Measurements from ENCODE around the gene SMIM9.
"Not testable (repeated sequence)": the region's sequence is repeated elsewhere in the genome, so short reads cannot be mapped to it uniquely, and the experiment has no call there.

Gene SMIM9

DNA sequence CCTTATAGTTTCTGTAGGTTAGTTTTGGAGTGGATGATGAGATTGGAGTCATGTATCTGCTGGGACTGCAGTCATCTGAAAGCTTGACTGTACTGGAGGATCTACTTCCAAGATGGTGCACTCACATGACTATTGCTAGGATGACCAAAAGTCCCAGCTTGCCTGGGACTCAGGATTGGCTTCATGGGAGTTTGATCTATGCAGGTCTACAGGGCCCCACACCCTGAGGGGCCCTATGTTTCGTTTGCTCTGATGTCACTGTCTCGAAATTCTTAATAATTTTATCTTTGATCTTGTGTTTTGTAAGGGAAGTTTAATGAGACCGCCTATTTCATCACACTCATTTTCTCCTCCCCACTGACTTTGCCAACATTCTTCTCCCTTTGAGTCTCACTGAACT is at the start of gene SMIM9:
TSS of gene SMIM9 (minus strand) at position 101 of the 400 bp plus-strand sequence. CDS start 3,806 bp downstream, outside the sequence.
- Histone ChIP-seq H3K36me3 (ENCODE audit: insufficient read depth, low read length) (no peaks in the 10 kb centered on the region), H3K9me3 (ENCODE audit: insufficient read depth, low read depth, low read length) (no peaks in the 10 kb centered on the region), H3K9ac (ENCODE audit: low read depth, low read length, poor library complexity, severe bottlenecking) (no peak within 1 kb of the TSS), H3K4me1 (ENCODE audit: insufficient read depth, low read length, poor library complexity, severe bottlenecking) (no peaks in the 10 kb centered on the region), H3K9me2 (replicated peaks; ENCODE audit: low read depth, low read length) (no peaks in the 10 kb centered on the region), H3F3A (ENCODE audit: low read depth) (no peaks in the 10 kb centered on the region), H3K79me2 (ENCODE audit: insufficient read depth, low read length) (no peaks in the 10 kb centered on the region), H3K4me3 (ENCODE audit: low read length, poor library complexity, severe bottlenecking) (no peak within 1 kb of the TSS), H3K27me3 (ENCODE audit: insufficient read depth, low read length, poor library complexity, severe bottlenecking) (no peaks in the 10 kb centered on the region), H4K20me1 (ENCODE audit: insufficient read depth, low read length, poor library complexity, severe bottlenecking) (no peaks in the 10 kb centered on the region), H2AFZ (ENCODE audit: low read length) (no peak within 1 kb of the TSS), H3K4me2 (ENCODE audit: low read depth, low read length, poor library complexity, severe bottlenecking) (no peak within 1 kb of the TSS)
- no peak for TF ChIP-seq EZH2phosphoT487 (IDR thresholded peaks at IDR 0.05; ENCODE audit: borderline replicate concordance)
- TF ChIP-seq, protein P1, sequence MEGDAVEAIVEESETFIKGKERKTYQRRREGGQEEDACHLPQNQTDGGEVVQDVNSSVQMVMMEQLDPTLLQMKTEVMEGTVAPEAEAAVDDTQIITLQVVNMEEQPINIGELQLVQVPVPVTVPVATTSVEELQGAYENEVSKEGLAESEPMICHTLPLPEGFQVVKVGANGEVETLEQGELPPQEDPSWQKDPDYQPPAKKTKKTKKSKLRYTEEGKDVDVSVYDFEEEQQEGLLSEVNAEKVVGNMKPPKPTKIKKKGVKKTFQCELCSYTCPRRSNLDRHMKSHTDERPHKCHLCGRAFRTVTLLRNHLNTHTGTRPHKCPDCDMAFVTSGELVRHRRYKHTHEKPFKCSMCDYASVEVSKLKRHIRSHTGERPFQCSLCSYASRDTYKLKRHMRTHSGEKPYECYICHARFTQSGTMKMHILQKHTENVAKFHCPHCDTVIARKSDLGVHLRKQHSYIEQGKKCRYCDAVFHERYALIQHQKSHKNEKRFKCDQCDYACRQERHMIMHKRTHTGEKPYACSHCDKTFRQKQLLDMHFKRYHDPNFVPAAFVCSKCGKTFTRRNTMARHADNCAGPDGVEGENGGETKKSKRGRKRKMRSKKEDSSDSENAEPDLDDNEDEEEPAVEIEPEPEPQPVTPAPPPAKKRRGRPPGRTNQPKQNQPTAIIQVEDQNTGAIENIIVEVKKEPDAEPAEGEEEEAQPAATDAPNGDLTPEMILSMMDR (conservative IDR thresholded peaks at IDR 0.05; ENCODE audit: low read length) = no peak

DNA sequence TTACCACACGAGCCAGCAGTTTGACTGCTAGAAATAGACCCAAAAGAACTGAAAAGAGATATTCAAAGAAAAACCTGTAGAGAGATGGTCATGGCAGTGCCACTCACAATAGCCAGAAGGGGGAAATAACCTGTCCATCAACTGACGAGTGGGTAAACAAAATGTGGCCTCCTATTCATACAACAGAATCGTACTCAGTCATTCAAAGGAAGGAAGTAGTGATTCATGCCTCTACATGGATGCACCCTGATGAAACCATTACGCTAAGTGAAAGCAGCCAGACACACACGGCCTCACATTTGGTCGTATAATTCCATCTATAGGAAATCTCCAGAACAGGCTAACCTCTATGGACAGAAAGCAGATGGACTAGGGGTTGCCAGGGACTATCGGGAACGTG is 49.6 kb upstream of the SMIM9 start:
- not testable (repeated sequence) for H3K9ac ChIP-seq (ENCODE audit: low read depth, low read length, poor library complexity, severe bottlenecking); H3K9me3 ChIP-seq (ENCODE audit: insufficient read depth, low read depth, low read length); H3K4me3 ChIP-seq (ENCODE audit: low read length, poor library complexity, severe bottlenecking); H3K36me3 ChIP-seq (ENCODE audit: insufficient read depth, low read length); H3K4me1 ChIP-seq (ENCODE audit: insufficient read depth, low read length, poor library complexity, severe bottlenecking); H3K27me3 ChIP-seq (ENCODE audit: insufficient read depth, low read length, poor library complexity, severe bottlenecking); H3F3A ChIP-seq (ENCODE audit: low read depth); H3K4me2 ChIP-seq (ENCODE audit: low read depth, low read length, poor library complexity, severe bottlenecking); H2AFZ ChIP-seq (ENCODE audit: low read length); H4K20me1 ChIP-seq (ENCODE audit: insufficient read depth, low read length, poor library complexity, severe bottlenecking); H3K79me2 ChIP-seq (ENCODE audit: insufficient read depth, low read length); H3K9me2 ChIP-seq (replicated peaks; ENCODE audit: low read depth, low read length)

DNA sequence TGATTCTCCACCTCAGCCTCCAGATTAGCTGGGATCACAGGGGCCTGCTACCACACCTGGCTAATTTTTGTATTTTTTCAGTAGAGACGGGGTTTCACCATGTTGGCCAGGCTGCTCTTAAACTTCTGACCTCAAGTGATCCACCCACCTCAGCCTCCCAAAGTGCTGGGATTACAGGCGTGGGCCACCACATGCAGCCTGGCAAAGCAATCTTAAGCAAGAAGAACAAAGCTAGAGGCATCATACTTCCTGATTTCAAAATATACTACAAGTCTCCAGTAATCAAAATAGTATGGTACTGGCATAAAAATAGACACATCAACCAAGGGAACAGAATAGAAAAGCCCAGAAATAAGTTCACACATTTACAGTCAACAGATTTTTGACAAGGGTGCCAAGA is 38.9 kb upstream of the SMIM9 start:
- H3K9me3 ChIP-seq (ENCODE audit: insufficient read depth, low read depth, low read length) = no peaks in the 10 kb centered on the region
- H3K9ac ChIP-seq (ENCODE audit: low read depth, low read length, poor library complexity, severe bottlenecking) = no peak overlapping the region
- TF ChIP-seq, protein P1 (conservative IDR thresholded peaks at IDR 0.05; ENCODE audit: low read length) = no peak
- no peak for TF ChIP-seq EZH2phosphoT487 (IDR thresholded peaks at IDR 0.05; ENCODE audit: borderline replicate concordance)
- no peak overlapping the region for H3K4me3 ChIP-seq (ENCODE audit: low read length, poor library complexity, severe bottlenecking)
- H3K36me3 ChIP-seq (ENCODE audit: insufficient read depth, low read length) = no peaks in the 10 kb centered on the region
- no peak overlapping the region for H3K4me2 ChIP-seq (ENCODE audit: low read depth, low read length, poor library complexity, severe bottlenecking)
- H3K9me2 ChIP-seq (replicated peaks; ENCODE audit: low read depth, low read length) = no peaks in the 10 kb centered on the region
- no peak overlapping the region for H2AFZ ChIP-seq (ENCODE audit: low read length)
- no peaks in the 10 kb centered on the region for H3F3A ChIP-seq (ENCODE audit: low read depth)
- H3K79me2 ChIP-seq (ENCODE audit: insufficient read depth, low read length) = no peaks in the 10 kb centered on the region
- no peaks in the 10 kb centered on the region for H3K4me1 ChIP-seq (ENCODE audit: insufficient read depth, low read length, poor library complexity, severe bottlenecking)
- no peaks in the 10 kb centered on the region for H3K27me3 ChIP-seq (ENCODE audit: insufficient read depth, low read length, poor library complexity, severe bottlenecking)
- no peaks in the 10 kb centered on the region for H4K20me1 ChIP-seq (ENCODE audit: insufficient read depth, low read length, poor library complexity, severe bottlenecking)

DNA sequence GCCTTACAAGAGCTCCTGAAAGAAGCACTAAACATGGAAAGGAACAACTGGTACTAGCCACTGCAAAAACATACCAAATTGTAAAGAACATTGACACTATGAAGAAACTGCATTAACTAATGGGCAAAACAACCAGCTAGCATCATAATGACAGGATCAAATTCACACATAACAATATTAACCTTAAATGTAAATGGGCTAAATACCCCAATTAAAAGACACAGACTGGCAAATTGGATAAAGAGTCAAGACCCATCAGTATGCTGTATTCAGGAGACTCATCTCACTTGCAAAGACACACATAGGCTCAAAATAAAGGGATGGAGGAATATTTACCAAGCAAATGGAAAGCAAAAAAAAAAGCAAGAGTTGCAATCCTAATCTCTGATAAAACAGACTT is 34.1 kb upstream of the SMIM9 start:
- not testable (repeated sequence) for H3K4me2 ChIP-seq (ENCODE audit: low read depth, low read length, poor library complexity, severe bottlenecking); H3K27me3 ChIP-seq (ENCODE audit: insufficient read depth, low read length, poor library complexity, severe bottlenecking); H3K9me2 ChIP-seq (replicated peaks; ENCODE audit: low read depth, low read length); H2AFZ ChIP-seq (ENCODE audit: low read length); H3K4me3 ChIP-seq (ENCODE audit: low read length, poor library complexity, severe bottlenecking); H3K9ac ChIP-seq (ENCODE audit: low read depth, low read length, poor library complexity, severe bottlenecking); H3K79me2 ChIP-seq (ENCODE audit: insufficient read depth, low read length); H3K4me1 ChIP-seq (ENCODE audit: insufficient read depth, low read length, poor library complexity, severe bottlenecking); H3F3A ChIP-seq (ENCODE audit: low read depth); H3K36me3 ChIP-seq (ENCODE audit: insufficient read depth, low read length); H3K9me3 ChIP-seq (ENCODE audit: insufficient read depth, low read depth, low read length); H4K20me1 ChIP-seq (ENCODE audit: insufficient read depth, low read length, poor library complexity, severe bottlenecking)
